Calu3 (cell line): ENCODE results near the gene CLIP2. TPM values are rescaled to one million over a fixed set of nuclear protein-coding genes. Genes with fewer than 3 reads are reported as not detected.

Experiments
- BruUV-seq: library from RNA; stranded (reverse); fragments of 400-500 nt; replicated peaks from 2 replicates; lab custom pipeline; 2021; lab: Mats Ljungman, UMichigan
- CTCF ChIA-PET: fragments of 300-600 bp; sonication (Branson Sonifier 250); formaldehyde crosslinking; loops from one replicate; lab custom pipeline; 2022; ENCODE audit warnings: antibody characterized with exemption; lab: Charles Lee
- DNase-seq: peaks from one replicate; pipeline ENCODE4 v3.0.0; 2022
- H3K27ac Mint-ChIP-seq: one replicate; pipeline ENCODE4 v1.8.0; 2022; ENCODE audit warnings: mixed read lengths; ENCODE audit not compliant: unreplicated experiment
- H3K27me3 Mint-ChIP-seq: one replicate; pipeline ENCODE4 v1.8.0; 2022; ENCODE audit warnings: mixed read lengths; ENCODE audit not compliant: unreplicated experiment
- H3K36me3 Mint-ChIP-seq: one replicate; pipeline ENCODE4 v1.8.0; 2022; ENCODE audit warnings: mild to moderate bottlenecking, moderate library complexity, mixed read lengths; ENCODE audit not compliant: insufficient read depth, unreplicated experiment
- H3K4me1 Mint-ChIP-seq: one replicate; pipeline ENCODE4 v1.8.0; 2022; ENCODE audit warnings: mild to moderate bottlenecking, low read depth, mixed read lengths; ENCODE audit not compliant: unreplicated experiment
- H3K4me3 Mint-ChIP-seq: one replicate; pipeline ENCODE4 v1.8.0; 2022; ENCODE audit warnings: mild to moderate bottlenecking, low read depth, moderate library complexity, mixed read lengths; ENCODE audit not compliant: unreplicated experiment
- H3K9me3 Mint-ChIP-seq: one replicate; pipeline ENCODE4 v1.8.0; 2022; ENCODE audit warnings: low read depth, mixed read lengths; ENCODE audit not compliant: unreplicated experiment
- intact Hi-C: fragments of 100-400 bp; cut with micrococcal nuclease; formaldehyde crosslinking; loops from one replicate; pipeline ENCODE4 v1.10.0; 2022; ENCODE audit not compliant: unreplicated experiment
- total RNA-seq: library from RNA; stranded (reverse); gene quantifications from 2 replicates; pipeline ENCODE4 v1.2.3, GENCODE V29; 2022
- TF ChIP-seq, protein P1 (sequence below): fragments of 200-600 bp; IDR thresholded peaks from one replicate; pipeline ENCODE4 v1.8.0; 2022; ENCODE audit warnings: antibody characterized with exemption; ENCODE audit not compliant: unreplicated experiment

Gene CLIP2
- total RNA-seq, 1 experiment from 2014 or later: 22.4 TPM

DNA sequence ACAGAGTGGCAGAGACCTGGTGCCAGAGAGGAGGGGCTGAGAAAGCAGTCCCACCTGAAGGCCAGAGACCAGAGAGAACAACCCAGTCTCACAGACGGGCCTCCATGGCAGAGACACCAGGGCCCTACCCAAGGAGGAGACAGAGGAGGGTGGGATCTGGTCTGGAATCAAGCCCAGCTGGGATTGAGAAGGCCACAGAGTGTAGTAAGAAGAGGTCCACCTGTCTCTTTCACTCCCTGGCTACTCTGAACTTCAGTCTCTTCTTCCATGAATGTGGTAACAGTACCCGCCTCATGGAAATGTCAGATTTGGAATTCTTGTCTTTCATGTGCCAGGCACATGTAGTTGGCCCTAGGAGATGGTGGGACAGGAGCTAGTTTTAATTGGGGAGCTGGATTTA, 55.6 kb downstream of the CLIP2 start:
- H3K36me3 Mint-ChIP-seq: peaks cover 11% of the 10 kb centered on the region
- CTCF ChIA-PET: no interaction called here

DNA sequence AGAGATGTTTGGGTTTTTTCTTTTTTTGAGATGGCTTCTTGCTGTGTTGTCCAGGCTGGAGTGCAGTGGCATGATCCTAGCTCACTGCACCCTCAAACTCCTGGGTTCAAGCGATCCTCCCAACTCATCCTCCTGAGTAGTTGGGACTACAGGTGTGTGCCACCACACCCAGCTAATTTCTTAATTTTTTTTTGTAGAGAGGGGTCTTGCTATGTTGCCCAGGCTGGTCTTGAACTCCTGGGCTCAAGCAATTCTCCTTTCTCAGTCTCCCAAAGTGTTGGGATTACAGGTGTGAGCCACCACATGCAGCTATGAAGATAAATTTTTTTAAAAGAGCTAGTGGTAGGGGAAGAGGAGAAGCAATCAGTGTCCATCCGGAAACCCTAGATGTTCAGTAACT, 56.8 kb downstream of the CLIP2 start:
- no peak for DNase-seq
- no peak overlapping the region for H3K27ac Mint-ChIP-seq
- H3K9me3 Mint-ChIP-seq: no peaks in the 10 kb centered on the region
- no peak overlapping the region for H3K4me3 Mint-ChIP-seq
- TF ChIP-seq, protein P1, sequence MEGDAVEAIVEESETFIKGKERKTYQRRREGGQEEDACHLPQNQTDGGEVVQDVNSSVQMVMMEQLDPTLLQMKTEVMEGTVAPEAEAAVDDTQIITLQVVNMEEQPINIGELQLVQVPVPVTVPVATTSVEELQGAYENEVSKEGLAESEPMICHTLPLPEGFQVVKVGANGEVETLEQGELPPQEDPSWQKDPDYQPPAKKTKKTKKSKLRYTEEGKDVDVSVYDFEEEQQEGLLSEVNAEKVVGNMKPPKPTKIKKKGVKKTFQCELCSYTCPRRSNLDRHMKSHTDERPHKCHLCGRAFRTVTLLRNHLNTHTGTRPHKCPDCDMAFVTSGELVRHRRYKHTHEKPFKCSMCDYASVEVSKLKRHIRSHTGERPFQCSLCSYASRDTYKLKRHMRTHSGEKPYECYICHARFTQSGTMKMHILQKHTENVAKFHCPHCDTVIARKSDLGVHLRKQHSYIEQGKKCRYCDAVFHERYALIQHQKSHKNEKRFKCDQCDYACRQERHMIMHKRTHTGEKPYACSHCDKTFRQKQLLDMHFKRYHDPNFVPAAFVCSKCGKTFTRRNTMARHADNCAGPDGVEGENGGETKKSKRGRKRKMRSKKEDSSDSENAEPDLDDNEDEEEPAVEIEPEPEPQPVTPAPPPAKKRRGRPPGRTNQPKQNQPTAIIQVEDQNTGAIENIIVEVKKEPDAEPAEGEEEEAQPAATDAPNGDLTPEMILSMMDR: no peak
- CTCF ChIA-PET: no interaction called here
- peaks cover 7% of the 10 kb centered on the region for H3K36me3 Mint-ChIP-seq
- H3K27me3 Mint-ChIP-seq: no peaks in the 10 kb centered on the region
- intact Hi-C loops: no loop called here
- BruUV-seq: no TSS peak
- H3K4me1 Mint-ChIP-seq: no peaks in the 10 kb centered on the region

More for the DNA sequence above, 55.6 kb downstream of the CLIP2 start:
- TF ChIP-seq, protein P1: no peak
- BruUV-seq: no TSS peak
- Mint-ChIP-seq H3K4me1 (no peaks in the 10 kb centered on the region), H3K27me3 (no peaks in the 10 kb centered on the region), H3K27ac (no peak overlapping the region), H3K9me3 (no peaks in the 10 kb centered on the region), H3K4me3 (no peak overlapping the region)
- intact Hi-C loops: no loop called here
- DNase-seq: no peak

DNA sequence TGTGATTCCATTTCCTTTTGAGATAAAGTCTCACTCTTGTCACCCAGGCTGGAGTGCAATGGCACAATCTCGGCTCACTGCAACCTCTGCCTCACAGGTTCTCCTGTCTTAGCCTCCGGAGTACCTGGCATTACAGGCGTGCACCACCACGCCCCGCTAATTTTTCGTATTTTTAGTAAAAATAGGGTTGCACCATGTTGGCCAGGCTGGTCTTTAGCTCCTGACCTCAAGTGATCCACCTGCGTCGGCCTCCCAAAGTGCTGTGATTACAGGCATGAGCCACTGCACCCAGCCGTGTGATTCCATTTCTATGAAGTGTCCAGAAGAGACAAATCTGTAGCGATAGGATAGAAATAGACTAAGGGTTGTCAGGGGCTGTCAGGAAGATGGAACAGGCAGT, 60.4 kb downstream of the CLIP2 start:
- Mint-ChIP-seq H3K4me3 (no peak overlapping the region), H3K9me3 (no peaks in the 10 kb centered on the region), H3K27me3 (no peaks in the 10 kb centered on the region), H3K4me1 (peaks cover 2% of the 10 kb centered on the region), H3K27ac (no peak overlapping the region), H3K36me3 (peaks cover 11% of the 10 kb centered on the region)
- TF ChIP-seq, protein P1: no peak
- BruUV-seq: no TSS peak
- no peak for DNase-seq
- intact Hi-C loops: loop anchor here (10.0 kb wide), 1 partner anchor 55 kb away; no protein-coding TSS in a partner anchor
- CTCF ChIA-PET: no interaction called here

DNA sequence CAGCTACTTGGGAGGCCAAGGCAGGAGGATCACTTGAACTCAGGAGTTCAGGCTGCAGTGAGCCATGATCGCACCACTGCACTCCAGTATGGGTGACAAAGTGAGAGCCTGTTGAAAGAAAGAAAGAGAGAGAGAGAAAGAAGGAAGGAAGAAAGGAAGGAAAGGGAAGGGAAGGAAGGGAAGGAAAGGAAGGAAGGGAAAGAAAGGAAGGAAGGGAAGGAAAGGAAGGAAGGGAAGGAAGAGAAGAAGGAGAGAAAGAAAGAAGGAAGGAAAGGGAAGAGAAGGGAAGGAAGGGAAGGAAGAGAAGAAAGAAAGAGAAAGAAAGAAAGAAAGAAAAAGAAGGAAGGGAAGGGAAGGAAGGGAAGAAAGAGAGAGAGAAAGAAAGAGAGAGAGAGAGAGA, 61.5 kb downstream of the CLIP2 start:
- CTCF ChIA-PET: interaction anchor here (0.6 kb wide), 1 partner anchor 130 kb away, joined by 3 read pairs; no protein-coding TSS in a partner anchor
- no peak for DNase-seq
- Mint-ChIP-seq H3K4me3 (no peak overlapping the region), H3K36me3 (peaks cover 5% of the 10 kb centered on the region), H3K9me3 (no peaks in the 10 kb centered on the region), H3K27ac (no peak overlapping the region), H3K27me3 (no peaks in the 10 kb centered on the region), H3K4me1 (peaks cover 9% of the 10 kb centered on the region)
- no TSS peak for BruUV-seq
- TF ChIP-seq, protein P1: no peak
- intact Hi-C loops: loop anchor here (10.0 kb wide), 1 partner anchor 56 kb away; no protein-coding TSS in a partner anchor
